HEK293T (cell line): ENCODE measurements around the gene CTNNBL1.

Experiments
- BHLHE40 ChIP-seq: fragments of 450-650 bp; IDR thresholded peaks from 2 replicates; pipeline ENCODE4 v1.6.1; 2016; ENCODE audit warnings: mild to moderate bottlenecking, moderate library complexity, borderline replicate concordance
- FOXK2 ChIP-seq: fragments of 450-650 bp; IDR thresholded peaks from 2 replicates; pipeline ENCODE4 v1.6.1; 2016; ENCODE audit warnings: mild to moderate bottlenecking
- FOXM1 ChIP-seq: fragments of 450-650 bp; IDR thresholded peaks from 2 replicates; pipeline ENCODE4 v1.6.1; 2017; ENCODE audit warnings: mild to moderate bottlenecking, borderline replicate concordance
- SP1 ChIP-seq: fragments of 450-650 bp; IDR thresholded peaks from 2 replicates; pipeline ENCODE4 v1.6.1; 2017
- TARDBP ChIP-seq: fragments of 450-650 bp; IDR thresholded peaks from 2 replicates; pipeline ENCODE4 v1.6.1; 2016
- TF ChIP-seq, protein P1 (sequence below): fragments of 450-650 bp; IDR thresholded peaks from 2 replicates; pipeline ENCODE4 v1.6.1; 2016

DNA sequence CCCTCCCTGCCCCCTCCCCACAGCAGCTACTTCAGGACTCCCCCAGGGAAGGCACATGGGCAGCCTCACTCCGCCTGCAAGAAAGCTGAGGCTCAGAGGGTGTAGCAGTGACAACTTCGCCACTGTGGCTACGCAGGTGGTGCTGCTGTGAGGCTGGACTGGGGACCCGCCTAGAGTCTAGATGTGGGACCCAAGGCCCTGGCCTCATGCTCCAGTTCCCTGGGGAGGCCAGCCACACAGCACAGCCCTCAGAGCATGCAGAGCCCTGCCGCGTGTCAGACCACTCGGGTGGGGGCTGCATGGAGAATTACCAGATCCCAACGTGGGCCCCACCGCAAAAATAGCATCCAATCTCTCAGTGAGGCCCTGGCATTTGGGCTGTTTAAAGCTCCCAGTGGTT lies 178.3 kb downstream of the CTNNBL1 start:
- TF ChIP-seq SP1 (no peak), TARDBP (no peak), FOXM1 (no peak), FOXK2 (no peak), BHLHE40 (no peak)
- TF ChIP-seq, protein P1, sequence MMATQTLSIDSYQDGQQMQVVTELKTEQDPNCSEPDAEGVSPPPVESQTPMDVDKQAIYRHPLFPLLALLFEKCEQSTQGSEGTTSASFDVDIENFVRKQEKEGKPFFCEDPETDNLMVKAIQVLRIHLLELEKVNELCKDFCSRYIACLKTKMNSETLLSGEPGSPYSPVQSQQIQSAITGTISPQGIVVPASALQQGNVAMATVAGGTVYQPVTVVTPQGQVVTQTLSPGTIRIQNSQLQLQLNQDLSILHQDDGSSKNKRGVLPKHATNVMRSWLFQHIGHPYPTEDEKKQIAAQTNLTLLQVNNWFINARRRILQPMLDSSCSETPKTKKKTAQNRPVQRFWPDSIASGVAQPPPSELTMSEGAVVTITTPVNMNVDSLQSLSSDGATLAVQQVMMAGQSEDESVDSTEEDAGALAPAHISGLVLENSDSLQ: no peak
